ENCODE data around the gene STAP2. TPM values are rescaled to one million over a fixed set of nuclear protein-coding genes. Genes with fewer than 3 reads are reported as not detected.

The STAP2 gene
- total and polyA plus RNA-seq, 10 of the 15 experiments (the other 5 are each of a cell fraction or from before 2014, with no cell fraction given): 0.84 to 22.4 (median 15.2) TPM

DNA sequence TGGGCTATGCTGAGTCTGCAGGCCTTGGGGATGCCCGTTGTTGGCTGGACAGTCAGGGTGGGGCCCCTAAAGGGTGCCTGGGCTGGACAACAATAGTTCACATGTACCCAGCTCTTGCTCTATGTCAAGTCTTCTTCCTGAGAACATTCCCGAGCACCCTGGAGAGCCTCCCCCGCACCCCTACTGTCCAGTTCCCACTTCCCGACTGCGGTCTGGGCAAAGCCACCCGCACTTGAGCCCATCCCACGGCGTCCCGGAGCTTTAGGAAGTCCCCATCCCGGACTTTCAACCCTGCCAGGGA lies 3.6 kb upstream of the STAP2 start:
- H3K36me3 ChIP-seq (ENCODE audit: control insufficient read depth in 2 of 2, insufficient read depth in 2 of 2, low read length in 1 of 2): no peaks in the 10 kb centered on the region
- SMC1A ChIA-PET (ENCODE audit: uncharacterized antibody, unreplicated experiment): interaction anchor here (0.6 to 2.1 kb wide), 4 partner anchors 17 to 1681 kb away, joined by 3 to 13 read pairs (median 4); partner anchors contain the start of genes CHAF1A, SH3GL1 and YJU2
- in situ Hi-C loops (cut with MboI): no loop called here
- peak overlapping the region; percentile 70 for H3K27ac ChIP-seq (ENCODE audit: control insufficient read depth, insufficient read depth)
- peak overlapping the region; percentile 98 for H3K4me2 ChIP-seq (ENCODE audit: control insufficient read depth, insufficient read depth)
- CTCF ChIA-PET: interaction anchor here (0.5 to 3.4 kb wide), 17 partner anchors 11 to 1030 kb away, joined by 3 to 58 read pairs (median 3); partner anchors contain the start of genes CHAF1A, PIAS4 and SH3GL1
- 27% methylated on average over 10 of the region's 10 CpGs for WGBS (ENCODE audit: insufficient coverage, insufficient replicate concordance, low lambda C conversion rate, missing lambda C conversion rate)
- no peaks in the 10 kb centered on the region for H4K20me1 ChIP-seq (ENCODE audit: control insufficient read depth, insufficient read depth)
- no peak for DNase-seq (ENCODE audit: low read depth, low spot score)
- peak overlapping the region; percentile 61 for H2AFZ ChIP-seq (ENCODE audit: control insufficient read depth, low read depth, low read length)
- H3K27me3 ChIP-seq (replicated peaks in 1 of 2; ENCODE audit: control insufficient read depth in 2 of 2, insufficient read depth in 2 of 2, low read length in 1 of 2): no peaks in the 10 kb centered on the region
- no peak for FAIRE-seq
- RAD21 ChIA-PET (ENCODE audit: unreplicated experiment): interaction anchor here (0.6 to 2.3 kb wide), 13 partner anchors 10 to 449 kb away, joined by 3 to 15 read pairs (median 7); partner anchors contain the start of genes CHAF1A, EBI3 and FEM1A
- POLR2A ChIA-PET: interaction anchor here (0.8 to 2.7 kb wide), 23 partner anchors 9 to 580 kb away, joined by 3 to 22 read pairs (median 5); partner anchors contain the start of genes CHAF1A, EBI3, MRPL54 and YJU2
- peaks cover 12% of the 10 kb centered on the region for H3K4me1 ChIP-seq (ENCODE audit: control insufficient read depth, insufficient read depth, low read length)
- ATAC-seq: no peak
- no peaks in the 10 kb centered on the region for H3K9me3 ChIP-seq (replicated peaks; ENCODE audit: control insufficient read depth, insufficient read depth, low read length)
- TSS peak; percentile 98 for BruUV-seq (replicated peaks)
- peak overlapping the region; percentile 60 for H3K9ac ChIP-seq (ENCODE audit: control insufficient read depth, insufficient read depth, low read length)
- peak overlapping the region; percentile 79 for H3K4me3 ChIP-seq
- intact Hi-C loops (cut with micrococcal nuclease; ENCODE audit: unreplicated experiment): no loop called here
- H3K79me2 ChIP-seq (ENCODE audit: control insufficient read depth, insufficient read depth, low read length): peaks cover 3% of the 10 kb centered on the region
- TF ChIP-seq NR2F1 (conservative IDR thresholded peaks at IDR 0.05) (no peak), EED (IDR thresholded peaks at IDR 0.05; ENCODE audit: low read depth) (peak; percentile 47; the same call in 1 of the 2 replicates), POU2F2 (IDR thresholded peaks at IDR 0.05; ENCODE audit: borderline replicate concordance, low read depth, low read length) (no peak), RUNX3 (IDR thresholded peaks at IDR 0.05; ENCODE audit: low read length) (peak; percentile 24; the same call in 1 of the 2 replicates), NFXL1 (IDR thresholded peaks at IDR 0.05; ENCODE audit: borderline replicate concordance) (no peak), RB1 (IDR thresholded peaks at IDR 0.05; ENCODE audit: borderline replicate concordance) (0 out of 2 replicates have a peak, but pooled peaks have one; percentile 46), LARP7 (IDR thresholded peaks at IDR 0.05) (peak; percentile 71), EZH2 (IDR thresholded peaks at IDR 0.05; ENCODE audit: borderline replicate concordance, control insufficient read depth, low read depth, low read length) (no peak), GATAD2B (conservative IDR thresholded peaks at IDR 0.05; ENCODE audit: low read depth) (peak; percentile 39; the same call in 1 of the 2 replicates), IKZF1 (conservative IDR thresholded peaks at IDR 0.05) (no peak), SPI1 (IDR thresholded peaks at IDR 0.05; ENCODE audit: borderline replicate concordance, insufficient read depth, low read depth, low read length) (0 out of 2 replicates have a peak, but pooled peaks have one; percentile 20), SRF (IDR thresholded peaks at IDR 0.05; ENCODE audit: low read depth in 2 of 2, low read length in 2 of 2) (no peak), CBX3 (IDR thresholded peaks at IDR 0.05; ENCODE audit: borderline replicate concordance, low read depth) (no peak), RFX5 (IDR thresholded peaks at IDR 0.05; ENCODE audit: low read depth, low read length) (no peak), CBFB (IDR thresholded peaks at IDR 0.05; ENCODE audit: low read depth) (no peak), ZBTB40 (IDR thresholded peaks at IDR 0.05; ENCODE audit: borderline replicate concordance) (peak; percentile 39; the same call in 1 of the 2 replicates), DPF2 (IDR thresholded peaks at IDR 0.05) (peak; percentile 30; the same call in 1 of the 2 replicates), NRF1 (conservative IDR thresholded peaks at IDR 0.05; ENCODE audit: low read depth, low read length) (no peak), FOXM1 (IDR thresholded peaks at IDR 0.05; ENCODE audit: low read depth, low read length) (no peak)
- TF ChIP-seq, protein P1, sequence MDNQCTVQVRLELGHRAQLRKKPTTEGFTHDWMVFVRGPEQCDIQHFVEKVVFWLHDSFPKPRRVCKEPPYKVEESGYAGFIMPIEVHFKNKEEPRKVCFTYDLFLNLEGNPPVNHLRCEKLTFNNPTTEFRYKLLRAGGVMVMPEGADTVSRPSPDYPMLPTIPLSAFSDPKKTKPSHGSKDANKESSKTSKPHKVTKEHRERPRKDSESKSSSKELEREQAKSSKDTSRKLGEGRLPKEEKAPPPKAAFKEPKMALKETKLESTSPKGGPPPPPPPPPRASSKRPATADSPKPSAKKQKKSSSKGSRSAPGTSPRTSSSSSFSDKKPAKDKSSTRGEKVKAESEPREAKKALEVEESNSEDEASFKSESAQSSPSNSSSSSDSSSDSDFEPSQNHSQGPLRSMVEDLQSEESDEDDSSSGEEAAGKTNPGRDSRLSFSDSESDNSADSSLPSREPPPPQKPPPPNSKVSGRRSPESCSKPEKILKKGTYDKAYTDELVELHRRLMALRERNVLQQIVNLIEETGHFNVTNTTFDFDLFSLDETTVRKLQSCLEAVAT (IDR thresholded peaks at IDR 0.05): peak; percentile 95

All from GM12878 (cell line).